ENCODE measurements around the gene TAF1C.

The TAF1C gene

DNA sequence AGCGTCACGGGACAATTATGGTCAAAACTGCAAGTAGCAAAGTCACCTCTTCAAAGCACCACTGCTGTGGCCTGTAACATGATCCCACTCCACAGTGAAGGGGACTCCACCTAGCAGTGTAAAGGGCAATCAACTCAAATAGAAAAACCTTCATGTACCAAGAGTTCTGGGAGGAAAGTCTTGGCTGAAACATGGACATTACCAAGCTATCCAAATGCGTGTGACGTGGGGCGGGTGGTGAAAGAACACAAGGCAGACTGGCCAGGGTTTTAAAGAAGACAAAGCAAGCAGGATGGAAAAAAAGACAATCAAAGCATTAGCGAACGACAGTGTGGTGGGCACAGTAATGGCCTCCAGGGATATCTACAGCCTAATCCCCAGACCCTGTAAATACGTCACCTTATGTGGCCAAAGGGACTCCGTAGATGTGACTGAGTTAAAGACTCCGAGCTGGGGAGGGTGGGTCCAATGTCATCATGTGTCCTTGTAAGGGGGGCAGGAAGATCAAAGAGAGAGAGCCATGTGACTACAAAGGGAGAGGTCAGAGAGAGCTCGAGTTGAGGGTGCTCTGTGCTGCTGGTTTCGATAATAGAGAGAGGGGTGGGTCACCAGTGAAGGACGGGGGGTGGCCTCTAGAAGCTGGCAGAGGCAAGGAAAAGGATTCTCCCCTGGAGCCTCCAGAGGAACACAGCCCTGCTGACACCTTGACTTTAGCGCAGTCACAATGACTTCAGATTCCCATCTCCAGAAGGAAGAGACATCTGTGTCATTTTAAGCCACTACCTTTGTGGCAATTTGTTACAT lies 47.8 kb downstream of the TAF1C start (continued):
- TF ChIP-seq, protein P1, sequence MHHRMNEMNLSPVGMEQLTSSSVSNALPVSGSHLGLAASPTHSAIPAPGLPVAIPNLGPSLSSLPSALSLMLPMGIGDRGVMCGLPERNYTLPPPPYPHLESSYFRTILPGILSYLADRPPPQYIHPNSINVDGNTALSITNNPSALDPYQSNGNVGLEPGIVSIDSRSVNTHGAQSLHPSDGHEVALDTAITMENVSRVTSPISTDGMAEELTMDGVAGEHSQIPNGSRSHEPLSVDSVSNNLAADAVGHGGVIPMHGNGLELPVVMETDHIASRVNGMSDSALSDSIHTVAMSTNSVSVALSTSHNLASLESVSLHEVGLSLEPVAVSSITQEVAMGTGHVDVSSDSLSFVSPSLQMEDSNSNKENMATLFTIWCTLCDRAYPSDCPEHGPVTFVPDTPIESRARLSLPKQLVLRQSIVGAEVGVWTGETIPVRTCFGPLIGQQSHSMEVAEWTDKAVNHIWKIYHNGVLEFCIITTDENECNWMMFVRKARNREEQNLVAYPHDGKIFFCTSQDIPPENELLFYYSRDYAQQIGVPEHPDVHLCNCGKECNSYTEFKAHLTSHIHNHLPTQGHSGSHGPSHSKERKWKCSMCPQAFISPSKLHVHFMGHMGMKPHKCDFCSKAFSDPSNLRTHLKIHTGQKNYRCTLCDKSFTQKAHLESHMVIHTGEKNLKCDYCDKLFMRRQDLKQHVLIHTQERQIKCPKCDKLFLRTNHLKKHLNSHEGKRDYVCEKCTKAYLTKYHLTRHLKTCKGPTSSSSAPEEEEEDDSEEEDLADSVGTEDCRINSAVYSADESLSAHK (tag by site-specific recombination; IDR thresholded peaks at IDR 0.05), result no peak
- peak; percentile 83; the same call in 1 of the 2 replicates for TF ChIP-seq MZF1 (tag by site-specific recombination; IDR thresholded peaks at IDR 0.05; ENCODE audit: borderline replicate concordance)
- TF ChIP-seq, protein P2, sequence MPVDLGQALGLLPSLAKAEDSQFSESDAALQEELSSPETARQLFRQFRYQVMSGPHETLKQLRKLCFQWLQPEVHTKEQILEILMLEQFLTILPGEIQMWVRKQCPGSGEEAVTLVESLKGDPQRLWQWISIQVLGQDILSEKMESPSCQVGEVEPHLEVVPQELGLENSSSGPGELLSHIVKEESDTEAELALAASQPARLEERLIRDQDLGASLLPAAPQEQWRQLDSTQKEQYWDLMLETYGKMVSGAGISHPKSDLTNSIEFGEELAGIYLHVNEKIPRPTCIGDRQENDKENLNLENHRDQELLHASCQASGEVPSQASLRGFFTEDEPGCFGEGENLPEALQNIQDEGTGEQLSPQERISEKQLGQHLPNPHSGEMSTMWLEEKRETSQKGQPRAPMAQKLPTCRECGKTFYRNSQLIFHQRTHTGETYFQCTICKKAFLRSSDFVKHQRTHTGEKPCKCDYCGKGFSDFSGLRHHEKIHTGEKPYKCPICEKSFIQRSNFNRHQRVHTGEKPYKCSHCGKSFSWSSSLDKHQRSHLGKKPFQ (tag by site-specific recombination; IDR thresholded peaks at IDR 0.05), result no peak
- TF ChIP-seq ZNF660 (tag by site-specific recombination; IDR thresholded peaks at IDR 0.05), result peak; percentile 100
- TF ChIP-seq, protein P3, sequence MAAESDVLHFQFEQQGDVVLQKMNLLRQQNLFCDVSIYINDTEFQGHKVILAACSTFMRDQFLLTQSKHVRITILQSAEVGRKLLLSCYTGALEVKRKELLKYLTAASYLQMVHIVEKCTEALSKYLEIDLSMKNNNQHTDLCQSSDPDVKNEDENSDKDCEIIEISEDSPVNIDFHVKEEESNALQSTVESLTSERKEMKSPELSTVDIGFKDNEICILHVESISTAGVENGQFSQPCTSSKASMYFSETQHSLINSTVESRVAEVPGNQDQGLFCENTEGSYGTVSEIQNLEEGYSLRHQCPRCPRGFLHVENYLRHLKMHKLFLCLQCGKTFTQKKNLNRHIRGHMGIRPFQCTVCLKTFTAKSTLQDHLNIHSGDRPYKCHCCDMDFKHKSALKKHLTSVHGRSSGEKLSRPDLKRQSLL (tag by site-specific recombination; IDR thresholded peaks at IDR 0.05), result no peak
- TF ChIP-seq ZNF530 (tag by site-specific recombination; IDR thresholded peaks at IDR 0.05; ENCODE audit: low read depth), result no peak

DNA sequence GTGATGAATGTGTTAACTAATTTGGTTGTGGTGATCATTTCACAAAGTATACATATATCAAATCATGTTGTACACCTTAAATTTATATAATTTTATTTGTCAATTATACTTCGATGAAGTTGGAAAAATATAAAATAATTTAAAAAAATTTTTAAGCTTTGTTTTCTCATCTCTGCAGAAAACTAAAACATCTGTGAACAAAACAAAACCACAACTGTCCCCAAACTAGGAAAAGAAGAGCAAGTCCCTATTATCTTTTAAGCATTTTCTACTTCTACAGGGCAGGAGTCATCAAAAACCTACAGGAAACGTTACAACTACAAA lies 48.4 kb downstream of the TAF1C start:
- 0 out of 2 replicates have a peak, but pooled peaks have one; percentile 36 for TF ChIP-seq ZIC2 (tag by site-specific recombination; IDR thresholded peaks at IDR 0.05)
- TF ChIP-seq, protein P4, sequence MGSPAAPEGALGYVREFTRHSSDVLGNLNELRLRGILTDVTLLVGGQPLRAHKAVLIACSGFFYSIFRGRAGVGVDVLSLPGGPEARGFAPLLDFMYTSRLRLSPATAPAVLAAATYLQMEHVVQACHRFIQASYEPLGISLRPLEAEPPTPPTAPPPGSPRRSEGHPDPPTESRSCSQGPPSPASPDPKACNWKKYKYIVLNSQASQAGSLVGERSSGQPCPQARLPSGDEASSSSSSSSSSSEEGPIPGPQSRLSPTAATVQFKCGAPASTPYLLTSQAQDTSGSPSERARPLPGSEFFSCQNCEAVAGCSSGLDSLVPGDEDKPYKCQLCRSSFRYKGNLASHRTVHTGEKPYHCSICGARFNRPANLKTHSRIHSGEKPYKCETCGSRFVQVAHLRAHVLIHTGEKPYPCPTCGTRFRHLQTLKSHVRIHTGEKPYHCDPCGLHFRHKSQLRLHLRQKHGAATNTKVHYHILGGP (tag by site-specific recombination; IDR thresholded peaks at IDR 0.05), result no peak

DNA sequence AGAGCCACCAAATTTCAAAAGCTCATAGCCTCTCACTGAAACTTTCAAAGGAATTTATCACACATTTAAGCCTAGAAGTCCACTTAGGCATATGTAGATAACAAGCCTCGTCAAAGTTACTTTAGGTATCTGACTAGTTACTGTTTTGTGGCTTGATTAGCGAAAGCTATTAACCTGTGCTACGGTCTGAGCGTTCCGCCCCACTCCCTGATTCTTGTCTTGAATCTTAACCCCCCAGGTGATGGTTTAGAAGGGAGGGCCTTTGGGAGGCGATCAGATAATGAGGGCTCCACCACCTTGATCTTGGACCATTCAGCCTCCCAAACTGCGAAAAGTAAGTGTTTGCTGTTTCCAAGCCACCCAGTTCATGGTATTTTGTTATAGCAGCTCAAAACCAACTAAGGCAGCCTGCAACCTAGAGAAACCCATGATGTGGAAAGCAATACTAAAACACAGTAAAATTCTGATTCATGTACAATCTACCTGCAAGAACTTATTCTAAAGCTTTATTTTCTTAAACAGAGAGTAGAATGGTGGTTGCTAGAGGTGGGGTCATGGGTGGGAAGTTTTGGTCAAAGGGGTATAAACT lies 49.0 kb downstream of the TAF1C start:
- Histone ChIP-seq H3K27ac (ENCODE audit: extremely low read depth, low read depth, low read length) (no peak overlapping the region), H3K36me3 (ENCODE audit: control insufficient read depth in 2 of 2, insufficient read depth in 1 of 2, low read length in 2 of 2) (no peaks in the 10 kb centered on the region), H3K9me3 (ENCODE audit: control insufficient read depth, insufficient read depth, low read depth, low read length) (no peaks in the 10 kb centered on the region), H3K4me1 (ENCODE audit: control insufficient read depth, insufficient read depth, low read length) (peaks cover 7% of the 10 kb centered on the region; the same call in 1 of the 2 replicates), H3K4me3 (ENCODE audit: low read depth, low read length) (no peak overlapping the region)
- ChIA-PET POLR2A (interaction anchor here (1.8 to 2.1 kb wide), 2 partner anchors 21 kb away, joined by 6 to 10 read pairs; partner anchors contain the start of gene MBTPS1), CTCF (interaction anchor here (0.6 to 2.5 kb wide), 6 partner anchors 21 to 369 kb away, joined by 3 to 12 read pairs (median 4); partner anchors contain the start of genes MBTPS1 and TAF1C)
- TF ChIP-seq ZFP3 (tag by site-specific recombination; IDR thresholded peaks at IDR 0.05; ENCODE audit: low read depth), result no peak
- no peak for TF ChIP-seq KLF7 (tag by site-specific recombination; IDR thresholded peaks at IDR 0.05; ENCODE audit: borderline replicate concordance)
- TF ChIP-seq ZBTB21 (tag by site-specific recombination; IDR thresholded peaks at IDR 0.05), result no peak
- TF ChIP-seq ZNF654 (tag by site-specific recombination; IDR thresholded peaks at IDR 0.05; ENCODE audit: low read depth), result no peak
- no peak for TF ChIP-seq WT1 (tag by site-specific recombination; IDR thresholded peaks at IDR 0.05)

More for the DNA sequence above, 48.4 kb downstream of the TAF1C start:
- H3K36me3 ChIP-seq (ENCODE audit: control insufficient read depth in 2 of 2, insufficient read depth in 1 of 2, low read length in 2 of 2), result no peaks in the 10 kb centered on the region
- ChIA-PET CTCF (interaction anchor here (0.7 to 2.5 kb wide), 8 partner anchors 22 to 369 kb away, joined by 3 to 12 read pairs (median 4); partner anchors contain the start of genes MBTPS1 and TAF1C), POLR2A (interaction anchor here (2.1 kb wide), 1 partner anchor 22 kb away, joined by 10 read pairs; the partner anchor contains the start of gene MBTPS1)
- H3K4me1 ChIP-seq (ENCODE audit: control insufficient read depth, insufficient read depth, low read length), result peaks cover 7% of the 10 kb centered on the region; the same call in 1 of the 2 replicates
- H3K27ac ChIP-seq (ENCODE audit: extremely low read depth, low read depth, low read length), result no peak overlapping the region
- no peak overlapping the region for H3K4me3 ChIP-seq (ENCODE audit: low read depth, low read length)
- H3K9me3 ChIP-seq (ENCODE audit: control insufficient read depth, insufficient read depth, low read depth, low read length), result no peaks in the 10 kb centered on the region
